ENCODE results near the gene ZNF71. TPM values are rescaled to one million over a fixed set of nuclear protein-coding genes. Genes with fewer than 3 reads are reported as not detected.

ZNF71 gene
- total RNA-seq, 1 donor from 2014 or later: 8.9 TPM

DNA sequence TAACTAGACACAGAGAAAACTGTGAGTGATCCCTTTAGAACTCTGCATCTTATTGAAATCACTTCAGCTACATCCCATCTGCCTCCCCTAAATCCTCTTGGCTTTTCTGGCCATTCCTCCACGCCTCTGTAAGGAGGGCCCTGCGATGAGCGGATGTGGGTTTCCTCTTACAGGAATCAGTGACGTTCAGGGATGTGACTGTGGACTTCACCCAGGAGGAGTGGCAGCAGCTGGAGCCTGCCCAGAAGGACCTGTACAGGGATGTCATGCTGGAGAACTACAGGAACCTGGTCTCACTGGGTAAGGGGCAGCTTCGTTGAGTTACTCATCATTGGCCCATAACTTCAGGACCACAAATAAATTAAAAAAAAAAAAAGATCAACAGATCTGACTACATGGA, 18.5 kb downstream of the ZNF71 start:
- Histone ChIP-seq H3K27ac (ENCODE audit: low read depth, low read length) (no peak overlapping the region), H3K9ac (ENCODE audit: low read depth in 1 of 3, low read length in 3 of 3) (no peak overlapping the region), H3K9me3 (ENCODE audit: control insufficient read depth in 3 of 3, low read length in 3 of 3) (peaks cover 10 to 28% (median 14%) of the 10 kb centered on the region in 3 donors), H3K4me3 (ENCODE audit: low read length in 3 of 3) (no peak overlapping the region), H3K27me3 (ENCODE audit: control insufficient read depth in 3 of 3, insufficient read depth in 3 of 3, low read length in 3 of 3) (no peaks in the 10 kb centered on the region), H3K4me1 (ENCODE audit: control insufficient read depth in 3 of 3, insufficient read depth in 3 of 3, low read length in 3 of 3) (no peaks in the 10 kb centered on the region), H3K36me3 (ENCODE audit: control insufficient read depth in 3 of 3, insufficient read depth in 3 of 3, low read length in 3 of 3) (peaks cover 10 to 25% (median 14%) of the 10 kb centered on the region in 3 donors)

DNA sequence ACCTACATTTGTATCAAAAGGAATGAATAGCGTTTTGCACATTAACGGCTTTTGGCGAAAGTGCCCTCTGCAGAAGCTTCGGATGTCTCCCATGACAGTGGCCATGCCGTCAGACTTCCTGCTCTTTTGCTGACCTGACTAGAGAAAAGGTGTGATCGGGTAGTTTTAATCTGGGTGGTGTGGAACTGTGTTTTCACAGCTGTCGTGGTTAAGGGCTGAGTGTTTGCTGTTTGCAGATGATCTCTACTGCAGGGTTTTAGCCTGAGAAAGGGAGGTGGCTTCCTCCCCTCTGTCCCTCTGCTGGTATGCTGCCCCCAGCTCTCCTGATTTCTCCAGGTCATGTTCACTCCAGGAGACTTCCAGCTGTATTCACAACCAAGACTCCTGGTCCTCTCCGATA, 22.4 kb downstream of the ZNF71 start:
- peaks cover 4 to 29% (median 24%) of the 10 kb centered on the region in 3 donors for H3K9me3 ChIP-seq (ENCODE audit: control insufficient read depth in 3 of 3, low read length in 3 of 3)
- H3K4me1 ChIP-seq (ENCODE audit: control insufficient read depth in 3 of 3, insufficient read depth in 3 of 3, low read length in 3 of 3): no peaks in the 10 kb centered on the region
- no peak overlapping the region for H3K4me3 ChIP-seq (ENCODE audit: low read length in 3 of 3)
- H3K36me3 ChIP-seq (ENCODE audit: control insufficient read depth in 3 of 3, insufficient read depth in 3 of 3, low read length in 3 of 3): peaks cover 22 to 35% (median 31%) of the 10 kb centered on the region in 3 donors
- no peaks in the 10 kb centered on the region for H3K27me3 ChIP-seq (ENCODE audit: control insufficient read depth in 3 of 3, insufficient read depth in 3 of 3, low read length in 3 of 3)
- H3K27ac ChIP-seq (ENCODE audit: low read depth, low read length): no peak overlapping the region
- no peak overlapping the region for H3K9ac ChIP-seq (ENCODE audit: low read depth in 1 of 3, low read length in 3 of 3)

DNA sequence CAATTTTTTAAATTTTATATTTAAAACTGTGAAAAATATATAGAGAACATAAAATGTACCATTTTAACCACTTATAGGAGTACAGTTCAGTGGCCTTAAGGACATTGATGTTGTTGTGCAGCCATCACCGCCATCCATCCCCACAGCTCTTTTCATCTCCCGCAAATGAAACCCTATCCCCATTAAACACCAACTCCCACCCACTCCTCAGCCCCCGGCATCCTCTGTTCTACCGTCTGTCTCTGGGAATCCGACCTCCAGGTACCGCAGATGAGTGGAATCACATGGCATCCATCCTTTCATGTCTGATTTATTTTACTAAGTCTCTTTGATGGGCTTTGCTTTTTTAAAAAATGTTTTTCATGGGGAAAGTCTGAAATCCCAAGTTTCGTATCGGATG, 24.0 kb downstream of the ZNF71 start:
- Histone ChIP-seq H3K27ac (ENCODE audit: low read depth, low read length) (no peak overlapping the region), H3K4me3 (ENCODE audit: low read length in 3 of 3) (no peak overlapping the region), H3K27me3 (ENCODE audit: control insufficient read depth in 3 of 3, insufficient read depth in 3 of 3, low read length in 3 of 3) (no peaks in the 10 kb centered on the region), H3K9me3 (ENCODE audit: control insufficient read depth in 3 of 3, low read length in 3 of 3) (peaks cover 9 to 28% (median 22%) of the 10 kb centered on the region in 3 donors), H3K9ac (ENCODE audit: low read depth in 1 of 3, low read length in 3 of 3) (no peak overlapping the region), H3K4me1 (ENCODE audit: control insufficient read depth in 3 of 3, insufficient read depth in 3 of 3, low read length in 3 of 3) (no peaks in the 10 kb centered on the region), H3K36me3 (ENCODE audit: control insufficient read depth in 3 of 3, insufficient read depth in 3 of 3, low read length in 3 of 3) (peaks cover 34 to 49% (median 36%) of the 10 kb centered on the region in 3 donors)

DNA sequence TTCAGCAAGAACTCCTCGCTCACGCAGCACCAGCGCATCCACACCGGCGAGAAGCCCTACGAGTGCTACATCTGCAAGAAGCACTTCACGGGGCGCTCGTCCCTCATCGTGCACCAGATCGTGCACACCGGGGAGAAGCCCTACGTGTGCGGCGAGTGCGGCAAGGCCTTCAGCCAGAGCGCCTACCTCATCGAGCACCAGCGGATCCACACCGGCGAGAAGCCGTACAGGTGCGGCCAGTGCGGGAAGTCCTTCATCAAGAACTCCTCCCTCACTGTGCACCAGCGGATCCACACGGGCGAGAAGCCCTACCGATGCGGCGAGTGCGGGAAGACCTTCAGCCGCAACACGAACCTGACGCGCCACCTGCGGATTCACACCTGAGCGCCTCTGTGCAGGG, 27.3 kb downstream of the ZNF71 start:
- Histone ChIP-seq H3K9me3 (ENCODE audit: control insufficient read depth in 3 of 3, low read length in 3 of 3) (peaks cover 7 to 28% (median 23%) of the 10 kb centered on the region in 3 donors), H3K9ac (ENCODE audit: low read depth in 1 of 3, low read length in 3 of 3) (no peak overlapping the region), H3K4me1 (ENCODE audit: control insufficient read depth in 3 of 3, insufficient read depth in 3 of 3, low read length in 3 of 3) (no peaks in the 10 kb centered on the region), H3K4me3 (ENCODE audit: low read length in 3 of 3) (peak overlapping the region in 1 of 3 donors; percentile 27), H3K27me3 (ENCODE audit: control insufficient read depth in 3 of 3, insufficient read depth in 3 of 3, low read length in 3 of 3) (no peaks in the 10 kb centered on the region), H3K36me3 (ENCODE audit: control insufficient read depth in 3 of 3, insufficient read depth in 3 of 3, low read length in 3 of 3) (peaks cover 46 to 51% (median 49%) of the 10 kb centered on the region in 3 donors), H3K27ac (ENCODE audit: low read depth, low read length) (no peak overlapping the region)

DNA sequence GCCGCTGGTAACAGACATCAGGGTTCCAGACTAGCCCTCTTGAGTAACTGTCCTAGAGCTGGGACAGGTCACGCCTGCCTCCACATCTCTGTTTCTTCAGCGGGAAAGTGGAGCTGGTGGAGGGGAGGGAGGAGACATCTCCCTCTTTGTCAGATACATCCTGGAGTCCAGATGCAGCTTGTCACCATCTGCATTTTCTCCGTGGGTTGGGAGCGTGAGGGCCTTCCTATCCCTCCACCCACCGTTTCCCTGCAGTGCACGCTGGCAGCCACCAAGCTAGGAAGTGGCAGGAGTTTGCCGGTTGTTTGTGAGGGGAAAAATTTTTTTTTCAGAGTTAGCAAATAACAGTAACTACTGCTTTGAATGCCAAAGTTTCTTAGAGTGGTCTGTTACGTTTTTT, 27.9 kb downstream of the ZNF71 start:
- Histone ChIP-seq H3K9me3 (ENCODE audit: control insufficient read depth in 3 of 3, low read length in 3 of 3) (peaks cover 7 to 28% (median 19%) of the 10 kb centered on the region in 3 donors), H3K4me3 (ENCODE audit: low read length in 3 of 3) (no peak overlapping the region), H3K36me3 (ENCODE audit: control insufficient read depth in 3 of 3, insufficient read depth in 3 of 3, low read length in 3 of 3) (peaks cover 40 to 47% (median 46%) of the 10 kb centered on the region in 3 donors), H3K27ac (ENCODE audit: low read depth, low read length) (no peak overlapping the region), H3K4me1 (ENCODE audit: control insufficient read depth in 3 of 3, insufficient read depth in 3 of 3, low read length in 3 of 3) (no peaks in the 10 kb centered on the region), H3K9ac (ENCODE audit: low read depth in 1 of 3, low read length in 3 of 3) (no peak overlapping the region), H3K27me3 (ENCODE audit: control insufficient read depth in 3 of 3, insufficient read depth in 3 of 3, low read length in 3 of 3) (no peaks in the 10 kb centered on the region)

DNA sequence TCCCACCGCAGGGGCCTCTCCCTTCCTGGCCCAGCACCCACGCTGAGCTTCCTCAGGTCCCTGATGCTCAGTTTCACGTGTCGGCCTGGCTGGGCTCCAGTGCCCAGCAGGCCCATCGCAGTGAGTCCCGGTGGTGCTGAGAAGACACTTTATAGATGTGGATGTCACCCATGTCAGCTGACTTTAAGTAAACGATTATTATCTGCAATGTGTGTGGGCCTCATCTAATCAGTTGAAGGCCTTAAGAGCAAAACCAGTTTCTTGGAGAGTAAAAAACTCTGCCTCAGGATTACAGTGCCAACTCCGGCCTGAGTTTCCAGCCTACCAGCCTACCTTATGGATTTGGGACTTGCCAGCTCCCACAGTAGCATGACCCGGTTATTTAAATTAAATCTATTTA, 30.6 kb downstream of the ZNF71 start:
- Histone ChIP-seq H3K9me3 (ENCODE audit: control insufficient read depth in 3 of 3, low read length in 3 of 3) (peaks cover 12 to 29% (median 18%) of the 10 kb centered on the region in 3 donors), H3K27me3 (ENCODE audit: control insufficient read depth in 3 of 3, insufficient read depth in 3 of 3, low read length in 3 of 3) (no peaks in the 10 kb centered on the region), H3K27ac (ENCODE audit: low read depth, low read length) (no peak overlapping the region), H3K4me1 (ENCODE audit: control insufficient read depth in 3 of 3, insufficient read depth in 3 of 3, low read length in 3 of 3) (no peaks in the 10 kb centered on the region), H3K9ac (ENCODE audit: low read depth in 1 of 3, low read length in 3 of 3) (no peak overlapping the region), H3K4me3 (ENCODE audit: low read length in 3 of 3) (no peak overlapping the region), H3K36me3 (ENCODE audit: control insufficient read depth in 3 of 3, insufficient read depth in 3 of 3, low read length in 3 of 3) (peaks cover 40 to 45% (median 42%) of the 10 kb centered on the region in 3 donors)

DNA sequence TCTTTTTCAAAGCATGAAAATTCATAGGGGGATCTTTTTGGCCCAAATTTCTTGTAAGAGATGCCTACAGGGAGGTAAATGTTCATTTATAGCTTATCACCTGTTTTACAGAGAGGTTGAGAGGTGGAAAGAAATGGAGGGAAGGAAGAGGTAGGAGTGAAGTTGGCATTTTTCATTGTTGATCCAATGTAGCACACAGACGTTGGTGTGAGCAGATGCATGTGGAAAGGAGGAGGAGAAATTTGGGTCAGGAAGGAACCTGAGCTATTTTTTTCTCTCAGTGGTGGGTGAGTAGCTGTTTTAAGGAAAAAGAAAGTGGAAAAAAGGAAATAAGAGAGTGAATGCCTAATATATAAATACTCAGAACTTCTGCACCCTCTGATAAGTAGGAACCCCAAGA, 37.9 kb downstream of the ZNF71 start:
- Histone ChIP-seq H3K9me3 (ENCODE audit: control insufficient read depth in 3 of 3, low read length in 3 of 3) (peaks cover 16 to 24% (median 21%) of the 10 kb centered on the region in 3 donors), H3K36me3 (ENCODE audit: control insufficient read depth in 3 of 3, insufficient read depth in 3 of 3, low read length in 3 of 3) (peaks cover 0 to 6% (median 3%) of the 10 kb centered on the region in 3 donors), H3K4me3 (ENCODE audit: low read length in 3 of 3) (no peak overlapping the region), H3K4me1 (ENCODE audit: control insufficient read depth in 3 of 3, insufficient read depth in 3 of 3, low read length in 3 of 3) (no peaks in the 10 kb centered on the region), H3K27ac (ENCODE audit: low read depth, low read length) (no peak overlapping the region), H3K27me3 (ENCODE audit: control insufficient read depth in 3 of 3, insufficient read depth in 3 of 3, low read length in 3 of 3) (no peaks in the 10 kb centered on the region), H3K9ac (ENCODE audit: low read depth in 1 of 3, low read length in 3 of 3) (no peak overlapping the region)

DNA sequence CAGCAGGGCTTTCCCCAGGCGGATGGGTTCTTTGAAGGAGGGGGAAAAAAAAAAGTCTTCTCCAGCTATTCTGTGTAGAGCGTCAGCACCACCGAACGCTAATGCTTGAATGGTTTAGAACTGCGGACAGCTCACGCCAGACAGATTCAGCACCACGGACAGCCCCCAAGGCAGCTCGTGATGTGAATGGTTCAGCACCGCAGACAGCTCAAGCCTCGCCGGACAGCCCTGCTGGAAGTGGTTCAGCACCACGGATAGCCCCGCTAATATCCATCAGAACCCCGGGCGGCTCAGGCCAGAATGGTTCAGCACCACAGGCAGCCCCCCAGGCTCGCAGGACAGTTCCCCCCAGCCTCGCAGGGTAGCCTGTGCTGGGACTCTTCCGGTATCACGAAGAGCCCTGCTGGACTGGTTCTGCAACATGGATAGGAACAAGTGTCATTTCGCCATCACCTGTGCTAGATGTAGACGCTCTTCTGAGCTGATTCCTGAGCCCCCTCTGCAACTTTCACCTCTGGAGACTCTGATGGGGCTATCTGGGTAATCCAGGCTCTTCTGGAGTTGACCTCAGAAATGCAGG, 43.0 kb downstream of the ZNF71 start:
- peaks cover 8 to 13% (median 10%) of the 10 kb centered on the region in 3 donors for H3K9me3 ChIP-seq (ENCODE audit: control insufficient read depth in 3 of 3, low read length in 3 of 3)
- no peak overlapping the region for H3K4me3 ChIP-seq (ENCODE audit: low read length in 3 of 3)
- no peaks in the 10 kb centered on the region for H3K36me3 ChIP-seq (ENCODE audit: control insufficient read depth in 3 of 3, insufficient read depth in 3 of 3, low read length in 3 of 3)
- no peaks in the 10 kb centered on the region for H3K4me1 ChIP-seq (ENCODE audit: control insufficient read depth in 3 of 3, insufficient read depth in 3 of 3, low read length in 3 of 3)
- no peak overlapping the region for H3K27ac ChIP-seq (ENCODE audit: low read depth, low read length)
- peaks cover 0 to 4% (median under 1%) of the 10 kb centered on the region in 3 donors for H3K27me3 ChIP-seq (ENCODE audit: control insufficient read depth in 3 of 3, insufficient read depth in 3 of 3, low read length in 3 of 3)
- no peak overlapping the region for H3K9ac ChIP-seq (ENCODE audit: low read depth in 1 of 3, low read length in 3 of 3)

DNA sequence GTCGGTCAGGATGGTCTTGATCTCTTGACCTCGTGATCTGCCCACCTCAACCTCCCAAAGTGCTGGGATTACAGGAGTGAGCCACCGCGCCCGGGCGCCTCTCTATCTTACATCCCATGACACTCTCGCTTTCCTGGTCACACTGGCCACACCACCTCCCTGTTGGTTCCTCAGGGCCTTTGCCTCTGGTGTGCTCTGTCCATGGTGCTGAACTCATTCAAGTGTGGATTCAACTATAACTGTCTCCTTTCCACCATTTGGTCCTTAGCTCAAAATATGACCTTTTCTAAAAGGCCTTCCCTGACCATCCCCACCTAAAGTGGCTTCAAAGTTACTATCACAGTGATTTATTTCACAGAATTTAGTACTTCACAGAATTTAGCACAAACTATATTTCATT, 44.1 kb downstream of the ZNF71 start:
- Histone ChIP-seq H3K4me1 (ENCODE audit: control insufficient read depth in 3 of 3, insufficient read depth in 3 of 3, low read length in 3 of 3) (no peaks in the 10 kb centered on the region), H3K4me3 (ENCODE audit: low read length in 3 of 3) (no peak overlapping the region), H3K27ac (ENCODE audit: low read depth, low read length) (no peak overlapping the region), H3K36me3 (ENCODE audit: control insufficient read depth in 3 of 3, insufficient read depth in 3 of 3, low read length in 3 of 3) (no peaks in the 10 kb centered on the region), H3K27me3 (ENCODE audit: control insufficient read depth in 3 of 3, insufficient read depth in 3 of 3, low read length in 3 of 3) (peaks cover 8 to 13% (median 12%) of the 10 kb centered on the region in 3 donors), H3K9ac (ENCODE audit: low read depth in 1 of 3, low read length in 3 of 3) (no peak overlapping the region), H3K9me3 (ENCODE audit: control insufficient read depth in 3 of 3, low read length in 3 of 3) (peaks cover under 1 to 9% (median 1%) of the 10 kb centered on the region in 3 donors)

DNA sequence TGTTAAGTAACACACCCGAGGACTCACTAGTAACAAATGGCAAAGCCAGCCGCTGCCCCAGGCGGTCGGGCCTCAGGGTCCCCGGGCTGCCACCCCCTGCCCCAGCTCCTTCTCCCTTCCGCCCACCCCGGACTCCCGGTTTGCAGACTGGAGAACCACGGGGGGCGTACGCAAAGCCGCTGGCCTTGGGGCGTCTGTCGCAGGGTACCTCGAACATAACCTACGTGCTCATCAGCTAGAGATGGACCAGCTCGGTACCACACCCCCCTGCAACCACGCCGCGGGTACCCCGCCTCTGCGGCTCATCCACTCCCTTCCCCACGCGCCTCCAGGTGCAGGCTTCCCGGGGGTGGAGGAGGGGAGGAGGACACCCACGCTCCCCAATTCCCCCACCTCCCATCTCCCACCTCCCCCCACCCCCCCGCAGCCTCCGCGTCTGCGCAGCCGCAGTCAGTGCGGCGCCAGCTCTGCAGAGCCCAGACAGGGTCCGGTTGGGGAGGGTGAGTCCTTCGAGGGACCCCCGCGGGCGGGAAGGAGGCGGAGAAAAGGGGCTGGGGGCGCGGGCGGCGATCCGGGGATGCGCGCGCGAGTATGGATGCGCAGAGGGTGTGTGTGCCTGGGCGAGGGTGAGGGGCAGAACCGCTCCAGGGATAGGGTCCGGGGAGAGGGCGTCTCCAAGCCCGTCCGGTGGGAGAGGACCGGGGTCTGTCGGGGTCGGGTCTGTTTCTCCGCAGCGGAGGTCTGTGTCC, 47.8 kb downstream of the ZNF71 start, which contains the start of gene SMIM17:
Gene SMIM17, plus strand, starts transcription at position 449 of the 749 bp plus-strand sequence. CDS start 2,509 bp downstream, outside the sequence.
- no peak within 1 kb of the TSS for H3K9ac ChIP-seq (ENCODE audit: low read depth in 1 of 3, low read length in 3 of 3)
- no peaks in the 10 kb centered on the region for H3K4me1 ChIP-seq (ENCODE audit: control insufficient read depth in 3 of 3, insufficient read depth in 3 of 3, low read length in 3 of 3)
- no peaks in the 10 kb centered on the region for H3K36me3 ChIP-seq (ENCODE audit: control insufficient read depth in 3 of 3, insufficient read depth in 3 of 3, low read length in 3 of 3)
- no peak within 1 kb of the TSS for H3K27ac ChIP-seq (ENCODE audit: low read depth, low read length)
- peaks cover 8 to 14% (median 13%) of the 10 kb centered on the region in 3 donors for H3K27me3 ChIP-seq (ENCODE audit: control insufficient read depth in 3 of 3, insufficient read depth in 3 of 3, low read length in 3 of 3)
- peaks cover 0 to 13% (median 2%) of the 10 kb centered on the region in 3 donors for H3K9me3 ChIP-seq (ENCODE audit: control insufficient read depth in 3 of 3, low read length in 3 of 3)
- H3K4me3 ChIP-seq (ENCODE audit: low read length in 3 of 3): no peak within 1 kb of the TSS
